ENCODE results near the gene SHC3. TPM values are rescaled to one million over a fixed set of nuclear protein-coding genes. Genes with fewer than 3 reads are reported as not detected.

Gene SHC3
- total RNA-seq, 6 donors from 2014 or later, result 11.0 to 22.0 (median 14.0) TPM

- DNase-seq (no peak), ATAC-seq (ENCODE audit: low FRiP score in 2 of 2) (no peak)
- Histone ChIP-seq H3K4me1 (no peaks in the 10 kb centered on the region), H3K36me3 (no peaks in the 10 kb centered on the region), H3K9me3 (no peaks in the 10 kb centered on the region), H3K27me3 (no peaks in the 10 kb centered on the region), H3K27ac (no peak overlapping the region), H3K4me3 (no peak overlapping the region)
- WGBS, 2 donors, result 82 to 86% methylated on average over 6 to 7 of the region's 7 CpGs
- TF ChIP-seq CTCF (IDR thresholded peaks at IDR 0.05) (no peak), POLR2AphosphoS5 (IDR thresholded peaks at IDR 0.05) (no peak), POLR2A (IDR thresholded peaks at IDR 0.05) (no peak), EP300 (IDR thresholded peaks at IDR 0.05) (no peak)
Measured at GRCh38 chr9:88974641-88975040, 204.0 kb downstream of the SHC3 start.

GRCh38 chr9:88973281-88974045 lies 205.2 kb downstream of the SHC3 start:
- WGBS, 2 donors, result 90 to 94% methylated on average over 10 to 12 of the region's 12 CpGs
- H3K36me3 ChIP-seq, result no peaks in the 10 kb centered on the region
- ATAC-seq (ENCODE audit: low FRiP score in 2 of 2) (no peak), DNase-seq (no peak)
- H3K4me1 ChIP-seq, result no peaks in the 10 kb centered on the region
- H3K4me3 ChIP-seq, result no peak overlapping the region
- TF ChIP-seq EP300 (IDR thresholded peaks at IDR 0.05), result no peak
- TF ChIP-seq CTCF (IDR thresholded peaks at IDR 0.05), result no peak
- no peak for TF ChIP-seq POLR2A (IDR thresholded peaks at IDR 0.05)
- no peak for TF ChIP-seq POLR2AphosphoS5 (IDR thresholded peaks at IDR 0.05)
- no peaks in the 10 kb centered on the region for H3K9me3 ChIP-seq
- no peak overlapping the region for H3K27ac ChIP-seq
- H3K27me3 ChIP-seq, result no peaks in the 10 kb centered on the region

GRCh38 chr9:88972401-88972800 lies 206.2 kb downstream of the SHC3 start:
- 91 to 92% methylated on average over 4 of the region's 4 CpGs for WGBS, 2 donors
- DNase-seq (no peak), ATAC-seq (ENCODE audit: low FRiP score in 2 of 2) (no peak)
- Histone ChIP-seq H3K27me3 (no peaks in the 10 kb centered on the region), H3K36me3 (no peaks in the 10 kb centered on the region), H3K4me1 (no peaks in the 10 kb centered on the region), H3K27ac (no peak overlapping the region), H3K9me3 (no peaks in the 10 kb centered on the region), H3K4me3 (no peak overlapping the region)
- no peak for TF ChIP-seq POLR2A (IDR thresholded peaks at IDR 0.05)
- TF ChIP-seq EP300 (IDR thresholded peaks at IDR 0.05), result no peak
- TF ChIP-seq CTCF (IDR thresholded peaks at IDR 0.05), result no peak
- TF ChIP-seq POLR2AphosphoS5 (IDR thresholded peaks at IDR 0.05), result no peak

- Histone ChIP-seq H3K4me3 (no peak overlapping the region), H3K36me3 (no peaks in the 10 kb centered on the region), H3K4me1 (no peaks in the 10 kb centered on the region), H3K9me3 (no peaks in the 10 kb centered on the region), H3K27me3 (no peaks in the 10 kb centered on the region), H3K27ac (no peak overlapping the region)
- no peak for DNase-seq
- ATAC-seq (ENCODE audit: low FRiP score in 2 of 2), result no peak
- no peak for TF ChIP-seq EP300 (IDR thresholded peaks at IDR 0.05)
- no peak for TF ChIP-seq POLR2A (IDR thresholded peaks at IDR 0.05)
- TF ChIP-seq POLR2AphosphoS5 (IDR thresholded peaks at IDR 0.05), result no peak
- TF ChIP-seq CTCF (IDR thresholded peaks at IDR 0.05), result no peak
- WGBS, 2 donors, result 88 to 89% methylated on average over 21 to 22 of the region's 23 CpGs
Measured at GRCh38 chr9:88971131-88971960, 207.3 kb downstream of the SHC3 start.

Measured in upper lobe of left lung (tissue), 6 donors.